Endothelial cell of umbilical vein (primary cell): ENCODE measurements around the gene CPED1. TPM values are rescaled to one million over a fixed set of nuclear protein-coding genes. Genes with fewer than 3 reads are reported as not detected.

ENCODE experiments used
- BruUV-seq: library from RNA; stranded (reverse); fragments of 400-500 nt; replicated peaks from 2 replicates; lab custom pipeline; 2021; lab: Mats Ljungman, UMichigan
- CTCF ChIA-PET: fragments of 300-600, 350-600 bp; sonication (Branson Sonifier 250); formaldehyde crosslinking; loops from one replicate; lab custom pipeline; 2021; ENCODE audit warnings: antibody characterized with exemption, inconsistent platforms; lab: Charles Lee
- POLR2A ChIA-PET: fragments of 300-600, 350-600 bp; sonication (Branson Sonifier 250); formaldehyde crosslinking; loops from one replicate; lab custom pipeline; 2021; ENCODE audit warnings: antibody characterized with exemption, inconsistent platforms; lab: Charles Lee
- DNase-seq: peaks from one replicate; pipeline ENCODE4 v3.0.0-alpha.2; 2011; ENCODE audit warnings: low read depth, low spot score
- FAIRE-seq: peaks from 2 replicates; lab custom pipeline; 2011; peaks lifted over from hg19 to GRCh38; lab: Jason Lieb, UNC
- H2AFZ ChIP-seq: 2 replicates; pipeline ENCODE4 v1.6.0; 2012; ENCODE audit warnings: low read depth, low read length, control low read depth, inconsistent platforms
- H3K27ac ChIP-seq: 2 replicates; pipeline ENCODE4 v1.5.1; 2011; ENCODE audit warnings: low read depth, mild to moderate bottlenecking, control low read depth, low read length, moderate library complexity; ENCODE audit not compliant: insufficient read depth
- H3K27me3 ChIP-seq, 2 experiments: 2 replicates each; pipeline versions ENCODE4 v1.6.0 to v1.6.1; 2011; ENCODE audit warnings: low read length in 2 of 2, mixed read lengths in 1 of 2; ENCODE audit not compliant: control insufficient read depth in 2 of 2, insufficient read depth in 2 of 2
- H3K36me3 ChIP-seq, 2 experiments: 2 replicates in 1 of 2; 3 replicates in 1 of 2; pipeline ENCODE4 v1.5.1; 2011; ENCODE audit warnings: low read length in 2 of 2, mild to moderate bottlenecking in 1 of 2, moderate library complexity in 1 of 2; ENCODE audit not compliant: control insufficient read depth in 2 of 2, insufficient read depth in 2 of 2; ENCODE audit errors: extremely low read depth in 1 of 2
- H3K4me1 ChIP-seq: 3 replicates; pipeline ENCODE4 v1.5.1; 2011; ENCODE audit warnings: mild to moderate bottlenecking, low read length; ENCODE audit not compliant: control insufficient read depth, insufficient read depth; ENCODE audit errors: extremely low read depth
- H3K4me2 ChIP-seq: 2 replicates; pipeline ENCODE4 v1.6.1; 2011; ENCODE audit warnings: low read length, control low read depth, mixed read lengths; ENCODE audit not compliant: insufficient read depth
- H3K4me3 ChIP-seq, 3 experiments: fragments of 200-600 bp in 1 of 3; sonication (generic), shearing (Covaris generic) in 1 of 3; replicated peaks in 1 of 3; 2 replicates each; pipeline ENCODE4 v1.5.1; 2011 to 2016; ENCODE audit warnings: control low read depth in 3 of 3, low read length in 3 of 3, mild to moderate bottlenecking in 2 of 3, inconsistent platforms in 1 of 3, low read depth in 1 of 3, moderate library complexity in 1 of 3; ENCODE audit not compliant: insufficient read depth in 1 of 3
- H3K79me2 ChIP-seq: 2 replicates; pipeline ENCODE4 v1.6.0; 2012; ENCODE audit warnings: low read length, inconsistent platforms; ENCODE audit not compliant: control insufficient read depth, insufficient read depth
- H3K9ac ChIP-seq: replicated peaks from 2 replicates; pipeline ENCODE3; 2011; ENCODE audit warnings: low read length, control low read depth; ENCODE audit not compliant: insufficient read depth; ENCODE audit errors: extremely low read depth
- H3K9me1 ChIP-seq: replicated peaks from 3 replicates; pipeline ENCODE4 v1.6.0; 2011; ENCODE audit warnings: mild to moderate bottlenecking, low read length; ENCODE audit not compliant: control insufficient read depth, insufficient read depth; ENCODE audit errors: extremely low read depth
- H3K9me3 ChIP-seq: replicated peaks from 2 replicates; pipeline ENCODE4 v1.5.1; 2012; ENCODE audit warnings: low read length, inconsistent platforms; ENCODE audit not compliant: control insufficient read depth, insufficient read depth
- H4K20me1 ChIP-seq: replicated peaks from 2 replicates; pipeline ENCODE3; 2011; ENCODE audit warnings: mild to moderate bottlenecking, low read length; ENCODE audit not compliant: control insufficient read depth, insufficient read depth; ENCODE audit errors: extremely low read depth
- CTCF ChIP-seq, 2 donors: IDR thresholded peaks; 1 replicate in 1 of 2; 2 replicates in 1 of 2; pipeline ENCODE4 v1.5.1; 2011; ENCODE audit warnings: low read length in 2 of 2, mild to moderate bottlenecking in 2 of 2, moderate library complexity in 2 of 2, control low read depth in 1 of 2, inconsistent platforms in 1 of 2, low read depth in 1 of 2; ENCODE audit not compliant: insufficient read depth in 1 of 2; ENCODE audit errors: extremely low read depth in 1 of 2
- EZH2 ChIP-seq: IDR thresholded peaks from 2 replicates; pipeline ENCODE4 v1.6.1; 2012; ENCODE audit warnings: borderline replicate concordance, low read depth, mild to moderate bottlenecking, moderate library complexity, low read length, inconsistent platforms; ENCODE audit not compliant: severe bottlenecking
- FOS ChIP-seq: IDR thresholded peaks from 2 replicates; pipeline ENCODE4 v1.6.1; 2011; ENCODE audit warnings: mild to moderate bottlenecking, low read length, moderate library complexity, borderline replicate concordance; ENCODE audit not compliant: insufficient read depth
- GATA2 ChIP-seq: IDR thresholded peaks from 2 replicates; pipeline ENCODE4 v1.7.0; 2011; ENCODE audit warnings: low read depth, mild to moderate bottlenecking, moderate library complexity, mixed read lengths, low read length; ENCODE audit not compliant: insufficient read length, insufficient read depth
- JUN ChIP-seq: IDR thresholded peaks from 2 replicates; pipeline ENCODE4 v1.6.1; 2011; ENCODE audit warnings: borderline replicate concordance, low read depth; ENCODE audit not compliant: insufficient read length, insufficient read depth
- MYC ChIP-seq: IDR thresholded peaks from one replicate; pipeline ENCODE4 v1.6.1; 2011; ENCODE audit warnings: mild to moderate bottlenecking, low read depth, low read length
- POLR2A ChIP-seq: IDR thresholded peaks from 2 replicates; pipeline ENCODE4 v1.6.1; 2012; ENCODE audit warnings: low read depth, mild to moderate bottlenecking, control low read depth, low read length
- POLR2AphosphoS5 ChIP-seq: IDR thresholded peaks from 2 replicates; pipeline ENCODE4 v1.6.1; 2012; ENCODE audit warnings: low read depth, mild to moderate bottlenecking, control low read depth, low read length, moderate library complexity; ENCODE audit not compliant: insufficient read depth
- dilution Hi-C: fragments of 300-500 bp; cut with MboI; formaldehyde crosslinking; loops from one replicate; pipeline ENCODE4 v1.15.0; 2019; ENCODE audit warnings: low sequenced_read_pairs; ENCODE audit not compliant: extremely low pct_ligation_motif_present
- intact Hi-C: fragments of 100-400 bp; cut with micrococcal nuclease; formaldehyde crosslinking; loops from one replicate; pipeline ENCODE4 v1.10.0; 2022
- polyA plus RNA-seq, 4 experiments: library from polyadenylated mRNA; depleted of rRNA in 3 of 4; stranded (reverse) in 3 of 4; unstranded in 1 of 4; fragments of >200 nt; gene quantifications; 2 replicates each; pipeline versions ENCODE4 v1.2.1 to v1.2.3, GENCODE V29; 2011 to 2012; ENCODE audit warnings: missing spikeins in 1 of 4
- total RNA-seq: library from RNA; stranded (reverse); gene quantifications from 2 replicates; pipeline ENCODE4 v1.2.3, GENCODE V29; 2021

CPED1 gene
- total and polyA plus RNA-seq, 2 donors (not counting 3 experiments of a cell fraction or from before 2014, with no cell fraction given) = 0.22 to 3.0 TPM

GRCh38 chr7:121158665-121159064 is 170.2 kb downstream of the CPED1 start:
- Histone ChIP-seq H3K27ac (no peak overlapping the region), H3K4me1 (no peaks in the 10 kb centered on the region), H3K9me3 (no peaks in the 10 kb centered on the region), H3K36me3 (no peaks in the 10 kb centered on the region), H3K27me3 (peaks cover 1 to 6% of the 10 kb centered on the region in 2 experiments), H3K4me3 (no peak overlapping the region), H3K9me1 (no peaks in the 10 kb centered on the region), H4K20me1 (no peaks in the 10 kb centered on the region), H3K79me2 (no peaks in the 10 kb centered on the region), H2AFZ (no peak overlapping the region), H3K9ac (no peak overlapping the region), H3K4me2 (no peak overlapping the region)
- BruUV-seq = no TSS peak
- FAIRE-seq (no peak), DNase-seq (no peak)
- dilution Hi-C loops (no loop called here), intact Hi-C loops (no loop called here)
- ChIA-PET POLR2A (no interaction called here), CTCF (interaction anchor here (0.7 kb wide), 1 partner anchor 529 kb away, joined by 3 read pairs; no protein-coding TSS in a partner anchor)
- TF ChIP-seq MYC (no peak), JUN (no peak), CTCF (IDR thresholded peaks at IDR 0.05; ENCODE audit: extremely low read depth in 1 of 2, insufficient read depth in 1 of 2, low read depth in 1 of 2, low read length in 2 of 2) (no peak), POLR2AphosphoS5 (no peak), POLR2A (no peak), FOS (no peak), EZH2 (no peak), GATA2 (no peak)
